HG02973 (cell line): Measurements from ENCODE around the gene IMMP1L.

ENCODE experiments used
- ATAC-seq: cut with Tn5 transposase; IDR thresholded peaks from one replicate; pipeline ENCODE4 v1.9.1; 2021; ENCODE audit warnings: moderate library complexity; ENCODE audit not compliant: unreplicated experiment

The IMMP1L gene

DNA sequence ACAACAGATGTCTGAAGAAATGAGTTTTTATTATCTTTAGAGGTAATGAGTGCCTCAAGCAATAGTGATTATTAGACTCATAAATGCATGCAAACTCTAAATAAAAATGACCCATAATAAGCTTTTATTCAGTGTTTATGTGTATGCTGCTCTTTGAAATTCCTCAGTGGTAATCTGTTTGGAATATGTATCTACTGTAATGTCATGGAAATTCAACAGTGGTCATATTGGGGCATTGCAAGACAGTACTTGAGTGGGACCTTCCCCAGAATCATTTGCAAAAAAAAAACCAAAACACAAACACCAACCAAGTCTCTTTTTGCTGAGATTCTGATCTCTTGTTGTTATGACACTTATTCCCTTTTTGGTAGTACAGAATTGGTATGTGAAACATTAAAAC is 104.8 kb downstream of the IMMP1L start:
- no peak for ATAC-seq

DNA sequence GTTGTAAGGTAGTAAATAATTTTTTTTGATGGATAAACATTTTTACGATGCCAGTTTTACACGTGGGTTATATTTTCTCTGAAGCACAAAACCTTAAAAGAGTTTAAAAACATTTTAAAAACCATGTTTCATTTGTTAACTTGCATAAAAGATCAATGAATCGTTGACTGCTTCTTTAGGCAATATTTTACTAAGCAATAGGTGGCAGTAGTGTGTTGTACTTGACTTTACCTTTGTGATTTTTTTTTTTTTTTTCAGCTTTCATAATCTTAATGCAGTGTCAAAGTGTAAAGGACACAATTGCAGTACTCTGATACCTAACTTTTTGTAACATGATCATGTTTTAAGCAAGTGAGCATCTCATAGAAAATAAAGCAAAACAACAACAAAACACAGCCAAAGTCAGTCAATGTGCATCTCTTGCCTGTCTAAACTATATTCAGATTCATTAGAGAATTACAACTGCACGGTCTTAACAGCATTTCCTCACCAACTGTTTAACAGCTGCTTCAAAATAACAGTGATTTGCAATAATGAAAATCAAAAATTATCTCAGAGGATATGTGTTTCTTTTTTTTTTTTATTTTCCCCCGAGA is 112.1 kb downstream of the IMMP1L start:
- ATAC-seq: no peak

DNA sequence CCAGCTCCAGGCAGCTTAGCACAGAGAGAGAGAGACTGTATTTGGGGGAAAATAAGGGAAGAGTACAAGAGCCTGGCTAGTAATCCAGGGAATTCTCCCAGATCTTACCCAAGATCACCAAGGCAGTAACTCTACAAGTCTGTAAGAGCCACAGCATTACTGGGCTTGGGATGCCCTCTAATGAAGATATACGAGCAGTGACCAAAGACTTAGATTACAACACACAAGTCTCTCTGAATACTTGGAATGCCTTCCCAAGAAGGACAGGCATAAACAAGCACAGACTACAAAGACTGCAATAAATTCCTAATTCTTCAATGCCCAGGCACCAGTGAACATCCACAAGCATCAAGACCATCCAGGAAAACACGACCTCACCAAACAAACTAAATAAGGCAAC is 122.0 kb downstream of the IMMP1L start:
- ATAC-seq: no peak

DNA sequence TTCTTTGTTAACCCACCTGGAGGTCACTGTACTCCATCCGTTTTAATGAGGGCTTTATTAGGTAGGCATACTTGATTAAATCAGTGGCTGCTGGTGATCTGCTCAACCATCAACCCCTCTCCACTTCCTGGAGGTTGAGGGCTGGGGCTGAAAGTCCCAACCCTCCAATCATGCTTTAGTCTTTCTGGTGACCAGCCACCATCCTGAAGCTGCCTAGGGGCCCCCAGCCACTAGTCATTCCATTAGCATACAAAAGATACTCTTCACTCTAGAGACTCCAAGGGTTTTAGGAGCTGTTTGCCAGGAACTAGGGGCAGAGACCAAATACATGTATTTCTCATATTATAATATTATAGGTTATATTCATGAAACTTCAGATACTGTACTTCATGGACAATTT is 126.3 kb downstream of the IMMP1L start:
- ATAC-seq: no peak
